Kidney (tissue), 14 donors: Measurements from ENCODE around the gene SLC25A13. TPM values are rescaled to one million over a fixed set of nuclear protein-coding genes. Genes with fewer than 3 reads are reported as not detected.
A peak's percentile ranks its signal among the peaks of the same experiment; 100 is the strongest.

ENCODE experiments used
- DNase-seq, 5 donors: peaks; one replicate each; pipeline ENCODE4 v3.0.0-alpha.2; 2013 to 2020
- FAIRE-seq: peaks from 2 replicates; lab custom pipeline; 2012; peaks lifted over from hg19 to GRCh38; lab: Jason Lieb, UNC
- H3K27ac ChIP-seq, 2 donors: one replicate each; pipeline ENCODE4 v1.7.0; 2013; ENCODE audit warnings: low read depth in 2 of 2, low read length in 2 of 2, inconsistent platforms in 1 of 2
- H3K27me3 ChIP-seq: one replicate; pipeline ENCODE4 v1.7.1; 2013; ENCODE audit warnings: low read length, inconsistent platforms; ENCODE audit not compliant: control insufficient read depth, insufficient read depth
- H3K36me3 ChIP-seq, 3 donors: one replicate each; pipeline versions ENCODE4 v1.7.0 to v1.7.1; 2013; ENCODE audit warnings: low read length in 3 of 3, control low read depth in 1 of 3, inconsistent platforms in 1 of 3; ENCODE audit not compliant: insufficient read depth in 3 of 3, control insufficient read depth in 2 of 3
- H3K4me1 ChIP-seq, 3 donors: one replicate each; pipeline versions ENCODE4 v1.7.0 to v1.7.1; 2013; ENCODE audit warnings: low read length in 3 of 3, inconsistent platforms in 1 of 3, low read depth in 1 of 3; ENCODE audit not compliant: control insufficient read depth in 2 of 3, insufficient read depth in 2 of 3
- H3K4me3 ChIP-seq, 3 donors: one replicate each; pipeline versions ENCODE4 v1.7.0 to v1.8.1; 2013; ENCODE audit warnings: low read length in 3 of 3, control low read depth in 1 of 3, inconsistent platforms in 1 of 3
- H3K9ac ChIP-seq, 3 donors: one replicate each; pipeline versions ENCODE4 v1.7.0 to v1.7.1; 2013; ENCODE audit warnings: low read length in 3 of 3, control low read depth in 1 of 3, inconsistent platforms in 1 of 3
- H3K9me3 ChIP-seq, 3 donors: one replicate each; pipeline versions ENCODE4 v1.7.0 to v1.7.1; 2013; ENCODE audit warnings: low read length in 3 of 3, control low read depth in 1 of 3, inconsistent platforms in 1 of 3; ENCODE audit not compliant: control insufficient read depth in 2 of 3, insufficient read depth in 1 of 3
- intact Hi-C: fragments of 100-400 bp; cut with DNase I; formaldehyde crosslinking; loops from one replicate; pipeline ENCODE4 v1.11.1; 2022
- polyA plus RNA-seq: library from polyadenylated mRNA; stranded (reverse); fragments of 350-450 nt; fragmentation: Illumina TruSeq; extraction: RNeasy Lipid Tissue Mini Kit (QIAGEN cat#74804); gene quantifications from one replicate; pipeline ENCODE4 v1.2.3, GENCODE V29; 2014; ENCODE audit warnings: low read depth, low replicate concordance; ENCODE audit not compliant: insufficient read depth
- total RNA-seq: library from RNA; stranded (reverse); fragmentation: NEBNext Ultra II Directional; extraction: Animal tissue kit (Norgen Biotek cat#: 25700); gene quantifications from one replicate; pipeline ENCODE4 v1.2.1, GENCODE V29; 2021
- TF ChIP-seq, protein P1 (sequence below): IDR thresholded peaks from 3 replicates; pipeline ENCODE4 v1.5.1; 2012; ENCODE audit warnings: mild to moderate bottlenecking, moderate library complexity, borderline replicate concordance; ENCODE audit not compliant: insufficient read depth; ENCODE audit errors: extremely low read depth
- donor health status: control.
- donor health status: control.
- donor health status: control.
- donor health status: control.
- donor health status: control.
- donor health status: DM: yes; HTN: yes; CAD: no.
- donor health status: Normal renal cell carcinoma (clear cell type).

The SLC25A13 gene
- total and polyA plus RNA-seq, 2 donors from 2014 or later: 23.9 to 32.1 TPM

DNA sequence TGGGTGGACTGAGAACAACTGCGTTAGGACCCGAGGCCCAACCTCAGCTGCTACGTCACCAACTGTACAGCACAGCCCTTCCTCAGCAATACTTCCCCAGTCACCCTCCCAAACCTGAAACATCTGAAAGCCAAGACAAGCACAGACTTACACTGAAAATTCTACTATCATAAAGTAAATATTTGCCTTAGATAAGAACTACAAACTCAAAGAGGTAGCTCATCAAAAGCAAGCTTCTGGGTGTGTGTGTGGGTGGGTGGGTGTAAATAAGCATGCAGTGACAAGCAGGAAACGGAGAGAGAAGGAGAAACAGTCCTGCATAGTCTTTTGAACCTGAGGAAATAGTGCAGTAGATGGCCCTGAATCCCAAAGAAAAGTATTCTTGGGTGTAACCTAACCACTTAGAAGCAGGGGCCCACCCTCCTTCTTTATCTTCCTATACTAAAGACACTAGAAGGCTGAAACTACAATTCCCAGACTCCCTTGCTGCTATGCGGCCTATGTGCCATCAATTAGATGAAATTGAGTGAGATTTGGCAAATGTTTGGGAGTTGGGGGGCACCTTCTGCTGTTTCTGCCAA is 18.7 kb downstream of the SLC25A13 start:
- intact Hi-C loops: no loop called here
- H3K27me3 ChIP-seq: no peaks in the 10 kb centered on the region
- TF ChIP-seq, protein P1, sequence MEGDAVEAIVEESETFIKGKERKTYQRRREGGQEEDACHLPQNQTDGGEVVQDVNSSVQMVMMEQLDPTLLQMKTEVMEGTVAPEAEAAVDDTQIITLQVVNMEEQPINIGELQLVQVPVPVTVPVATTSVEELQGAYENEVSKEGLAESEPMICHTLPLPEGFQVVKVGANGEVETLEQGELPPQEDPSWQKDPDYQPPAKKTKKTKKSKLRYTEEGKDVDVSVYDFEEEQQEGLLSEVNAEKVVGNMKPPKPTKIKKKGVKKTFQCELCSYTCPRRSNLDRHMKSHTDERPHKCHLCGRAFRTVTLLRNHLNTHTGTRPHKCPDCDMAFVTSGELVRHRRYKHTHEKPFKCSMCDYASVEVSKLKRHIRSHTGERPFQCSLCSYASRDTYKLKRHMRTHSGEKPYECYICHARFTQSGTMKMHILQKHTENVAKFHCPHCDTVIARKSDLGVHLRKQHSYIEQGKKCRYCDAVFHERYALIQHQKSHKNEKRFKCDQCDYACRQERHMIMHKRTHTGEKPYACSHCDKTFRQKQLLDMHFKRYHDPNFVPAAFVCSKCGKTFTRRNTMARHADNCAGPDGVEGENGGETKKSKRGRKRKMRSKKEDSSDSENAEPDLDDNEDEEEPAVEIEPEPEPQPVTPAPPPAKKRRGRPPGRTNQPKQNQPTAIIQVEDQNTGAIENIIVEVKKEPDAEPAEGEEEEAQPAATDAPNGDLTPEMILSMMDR: no peak
- no peak for FAIRE-seq
- no peaks in the 10 kb centered on the region for H3K36me3 ChIP-seq
- H3K9me3 ChIP-seq: no peaks in the 10 kb centered on the region
- H3K4me3 ChIP-seq: no peak overlapping the region
- peaks cover 0 to 4% (median 2%) of the 10 kb centered on the region in 3 donors for H3K4me1 ChIP-seq
- H3K27ac ChIP-seq: no peak overlapping the region
- H3K9ac ChIP-seq: no peak overlapping the region
- peak in 2 of 5 donors; percentile 5 to 33 for DNase-seq

DNA sequence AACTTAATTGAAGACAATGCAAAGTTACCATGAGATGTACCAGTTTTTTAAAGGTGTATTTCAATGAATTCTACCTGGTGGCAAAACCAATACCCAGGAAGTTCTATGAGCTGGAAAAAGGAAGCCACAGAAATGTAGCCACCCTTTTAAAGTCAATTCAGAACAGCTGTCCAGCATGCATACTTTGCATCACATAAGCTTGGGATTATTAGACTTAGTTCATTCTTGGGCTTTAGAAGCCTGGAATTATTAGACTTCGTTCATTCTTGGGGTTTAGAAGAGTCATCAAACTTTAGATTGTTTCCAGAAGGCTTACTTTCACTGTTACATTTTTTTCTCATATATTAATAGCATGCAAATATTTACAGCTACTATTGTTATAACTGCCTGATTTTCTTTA is 20.9 kb downstream of the SLC25A13 start:
- Histone ChIP-seq H3K9me3 (no peaks in the 10 kb centered on the region), H3K4me3 (no peak overlapping the region), H3K27ac (no peak overlapping the region), H3K4me1 (peaks cover 0 to 4% (median 0%) of the 10 kb centered on the region in 3 donors), H3K9ac (no peak overlapping the region), H3K36me3 (no peaks in the 10 kb centered on the region), H3K27me3 (no peaks in the 10 kb centered on the region)
- intact Hi-C loops: no loop called here
- DNase-seq: no peak
- TF ChIP-seq, protein P1: no peak
- no peak for FAIRE-seq

DNA sequence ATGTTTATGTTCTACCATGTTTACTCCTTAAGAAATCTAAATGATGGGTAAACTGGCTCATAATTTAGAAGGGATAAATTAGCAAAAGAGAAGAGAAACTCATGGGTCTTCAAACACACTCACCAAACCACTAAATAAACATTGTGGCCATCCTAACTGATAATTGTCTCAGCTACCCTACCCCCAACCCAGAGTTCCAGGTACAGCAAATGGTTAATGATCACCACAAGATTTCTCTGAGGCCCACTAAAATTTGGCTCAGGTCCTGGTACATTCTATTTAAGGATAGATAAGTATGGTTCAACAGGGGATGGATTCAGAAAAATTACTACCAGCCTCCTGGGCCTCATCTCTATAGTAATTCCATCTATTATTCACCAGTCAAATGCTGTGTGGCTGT is 21.4 kb downstream of the SLC25A13 start:
- no peak for FAIRE-seq
- DNase-seq: no peak
- no peaks in the 10 kb centered on the region for H3K9me3 ChIP-seq
- TF ChIP-seq, protein P1: no peak
- intact Hi-C loops: no loop called here
- peaks cover 0 to 4% (median 0%) of the 10 kb centered on the region in 3 donors for H3K4me1 ChIP-seq
- H3K4me3 ChIP-seq: no peak overlapping the region
- H3K27ac ChIP-seq: no peak overlapping the region
- H3K27me3 ChIP-seq: no peaks in the 10 kb centered on the region
- H3K36me3 ChIP-seq: no peaks in the 10 kb centered on the region
- no peak overlapping the region for H3K9ac ChIP-seq

DNA sequence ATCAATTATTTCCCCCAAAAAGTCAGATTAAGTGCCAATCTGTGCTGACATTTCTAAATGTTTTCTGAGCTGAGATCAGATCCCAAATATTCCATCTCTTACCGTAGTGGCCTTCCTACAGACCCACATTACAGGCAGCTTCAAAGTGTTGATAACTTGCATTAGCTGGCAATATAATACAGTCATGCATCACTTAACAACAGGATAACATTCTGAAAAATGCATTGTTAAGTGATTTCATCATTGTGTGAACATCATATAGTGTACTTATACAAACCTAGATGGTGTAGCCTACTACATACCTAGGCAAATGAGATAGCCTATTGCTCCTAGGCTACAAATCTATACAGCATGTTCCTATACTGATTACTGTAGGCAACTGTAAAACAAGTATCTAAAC is 22.4 kb downstream of the SLC25A13 start:
- Histone ChIP-seq H3K4me1 (no peaks in the 10 kb centered on the region), H3K9me3 (no peaks in the 10 kb centered on the region), H3K27me3 (no peaks in the 10 kb centered on the region), H3K36me3 (no peaks in the 10 kb centered on the region), H3K27ac (no peak overlapping the region), H3K9ac (no peak overlapping the region), H3K4me3 (no peak overlapping the region)
- FAIRE-seq (no peak), DNase-seq (no peak)
- intact Hi-C loops: no loop called here
- TF ChIP-seq, protein P1: no peak
